Activated T-cell treated with anti-CD3 and anti-CD28 coated beads for 4 hours (primary cell): ENCODE results near the gene FNBP1.
"Not testable (repeated sequence)": the region's sequence is repeated elsewhere in the genome, so short reads cannot be mapped to it uniquely, and the experiment has no call there.

Source experiments
- DNase-seq: peaks from one replicate; pipeline ENCODE4 v3.0.0-alpha.2; 2020

The FNBP1 gene

DNA sequence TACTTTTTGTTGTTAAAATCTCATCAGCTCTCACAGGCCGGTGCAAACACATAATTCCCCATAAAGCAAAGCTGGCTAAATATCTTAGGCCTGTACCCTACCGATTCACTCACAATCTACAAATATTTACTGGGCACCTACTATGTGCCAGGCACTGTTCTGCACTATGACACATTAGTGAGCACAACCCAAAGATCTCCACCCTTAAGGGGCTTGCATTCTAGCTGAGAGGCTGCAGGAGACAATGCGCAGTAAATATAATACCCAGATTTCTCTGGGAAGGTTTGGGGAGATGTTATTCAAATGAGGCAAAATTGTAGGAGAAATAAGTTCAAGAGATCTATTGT, 53.7 kb downstream of the FNBP1 start:
- no peak for DNase-seq

DNA sequence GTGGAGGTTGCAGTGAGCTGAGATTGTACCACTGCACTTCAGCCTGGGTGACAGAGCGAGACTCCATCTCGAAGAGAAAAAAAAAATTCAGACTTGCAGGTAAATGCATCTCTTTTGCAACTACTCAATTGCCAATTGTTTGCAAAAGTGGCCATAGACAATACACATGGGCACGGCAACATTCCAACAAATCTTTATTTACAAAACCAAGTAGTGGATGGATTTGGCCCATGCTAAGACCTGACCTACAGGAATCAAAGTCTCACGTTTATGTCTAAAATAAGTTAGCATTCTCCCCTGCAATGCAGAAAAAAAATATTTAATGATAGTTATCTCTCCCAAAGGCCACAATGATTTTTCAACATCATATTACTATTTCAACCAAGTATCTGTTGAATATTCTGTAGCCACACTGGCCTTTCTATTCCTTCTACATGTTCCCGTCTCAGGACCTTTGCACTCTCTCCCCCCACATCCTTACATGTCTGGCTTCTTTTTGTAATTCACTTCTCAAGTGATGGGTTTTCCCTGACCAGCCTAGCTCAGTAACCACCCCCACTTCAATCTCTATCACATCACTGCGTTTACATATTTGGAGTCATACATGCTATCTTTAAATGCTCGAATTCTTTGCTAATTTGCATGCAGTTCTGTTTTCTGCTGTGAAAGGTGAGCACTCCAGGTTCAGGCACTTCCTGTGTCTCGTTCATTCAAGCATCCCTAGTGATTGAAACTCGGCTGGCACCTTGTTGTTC, 54.2 kb downstream of the FNBP1 start:
- DNase-seq, result no peak

DNA sequence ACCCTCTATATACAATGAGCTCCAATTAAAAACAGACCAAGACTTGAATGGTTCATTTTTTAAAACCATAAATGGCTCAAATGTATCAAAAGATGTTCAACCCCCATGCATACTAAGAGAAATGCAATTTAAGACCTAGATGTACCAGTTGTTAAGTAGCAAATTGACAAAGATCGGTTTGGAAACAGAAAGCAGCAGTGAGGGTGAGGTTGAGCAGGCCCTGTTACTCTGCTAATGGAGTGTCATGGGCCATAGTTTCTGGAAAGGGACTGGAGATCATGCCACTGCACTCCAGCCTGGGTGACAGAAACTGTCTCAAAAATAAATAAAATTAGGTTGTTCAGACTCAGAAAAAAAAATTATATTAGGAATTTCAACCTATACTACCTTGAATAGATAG, 55.0 kb downstream of the FNBP1 start:
- DNase-seq, result no peak

DNA sequence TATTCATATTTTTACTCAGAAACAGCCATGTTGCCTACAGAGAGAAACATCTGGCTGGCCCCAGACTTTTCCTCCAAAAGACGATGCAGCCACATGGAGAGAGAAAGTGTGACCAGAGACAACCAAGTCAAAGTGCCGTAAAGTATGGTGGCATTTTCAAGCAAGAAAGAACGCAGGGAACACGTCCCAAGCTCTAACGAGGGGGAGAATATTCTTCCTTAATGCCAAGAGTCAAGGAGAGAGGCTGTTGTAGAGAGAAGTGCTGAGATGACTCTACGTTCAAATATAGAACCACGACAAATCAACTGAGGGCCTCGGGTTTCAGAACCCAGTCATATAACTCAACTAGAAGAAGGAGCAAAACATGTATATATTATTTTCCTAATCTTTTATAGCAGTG, 55.9 kb downstream of the FNBP1 start:
- DNase-seq, result no peak

DNA sequence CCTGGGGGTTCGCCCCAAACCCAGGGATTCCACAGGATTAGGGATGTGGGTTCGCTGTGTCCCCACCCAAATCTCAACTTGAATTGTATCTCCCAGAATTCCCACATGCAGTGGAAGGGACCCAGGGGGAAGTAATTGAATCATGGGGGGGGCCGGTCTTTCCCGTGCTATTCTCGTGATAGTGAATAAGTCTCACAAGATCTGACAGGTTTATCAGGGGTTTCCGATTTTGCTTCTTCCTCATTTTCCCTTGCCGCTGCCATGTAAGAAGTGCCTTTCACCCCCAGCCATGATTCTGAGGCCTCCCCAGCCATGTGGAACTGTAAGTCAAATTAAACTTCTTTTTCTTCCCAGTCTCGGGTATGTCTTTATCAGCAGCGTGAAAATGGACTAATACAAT, 58.4 kb downstream of the FNBP1 start:
- not testable (repeated sequence) for DNase-seq

DNA sequence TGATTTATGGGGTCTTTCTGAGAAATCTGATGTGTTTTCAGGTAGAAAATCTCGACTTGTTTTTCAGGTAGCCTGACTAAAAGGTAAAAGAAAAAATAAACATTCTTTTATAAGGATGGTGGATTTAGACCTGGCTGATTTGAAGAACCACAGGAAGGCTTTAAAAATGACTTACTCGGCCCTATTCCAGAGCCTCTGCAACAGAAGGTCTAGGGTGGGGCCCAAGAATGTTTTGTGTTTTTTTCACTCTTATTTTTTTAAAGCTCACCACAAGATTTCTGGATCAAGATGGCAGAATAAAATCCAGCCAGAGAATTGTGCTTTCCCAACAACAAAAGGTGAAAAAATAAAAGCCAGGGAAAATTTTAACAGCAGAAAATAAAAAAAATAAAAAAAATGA, 59.1 kb downstream of the FNBP1 start:
- DNase-seq, result no peak

DNA sequence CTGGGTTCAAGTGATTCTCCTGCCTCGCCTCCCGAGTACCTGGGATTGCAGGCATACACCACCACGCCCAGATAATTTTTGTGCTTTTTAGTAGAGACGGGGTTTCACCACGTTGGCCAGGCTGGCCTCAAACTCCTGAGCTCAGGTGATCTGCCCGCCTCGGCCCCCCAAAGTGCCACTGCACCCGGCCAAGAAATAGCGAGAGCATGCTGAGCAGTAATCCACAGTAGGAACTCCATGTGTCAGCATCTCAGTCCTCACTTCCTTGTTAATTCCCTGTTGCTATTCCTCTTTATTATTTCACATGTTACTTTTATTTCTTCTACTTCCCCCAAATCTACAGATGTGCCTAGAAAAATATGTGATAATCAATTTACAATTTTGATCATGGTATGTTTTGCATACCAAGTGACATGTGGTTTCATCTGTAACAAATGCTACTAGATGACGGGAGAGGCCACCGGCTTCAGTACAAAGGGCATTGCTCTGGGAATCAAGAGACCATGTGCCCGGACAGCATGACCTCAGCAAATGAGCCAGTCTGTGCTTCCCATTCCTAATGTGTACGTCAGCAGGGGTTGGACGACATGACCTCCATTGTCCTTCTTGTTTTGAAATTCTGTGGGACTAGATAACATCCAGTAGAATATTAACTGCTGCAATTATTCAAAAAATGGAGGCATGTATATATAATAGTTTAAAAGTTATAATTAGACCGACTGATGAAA, 61.6 kb downstream of the FNBP1 start:
- DNase-seq, result no peak

DNA sequence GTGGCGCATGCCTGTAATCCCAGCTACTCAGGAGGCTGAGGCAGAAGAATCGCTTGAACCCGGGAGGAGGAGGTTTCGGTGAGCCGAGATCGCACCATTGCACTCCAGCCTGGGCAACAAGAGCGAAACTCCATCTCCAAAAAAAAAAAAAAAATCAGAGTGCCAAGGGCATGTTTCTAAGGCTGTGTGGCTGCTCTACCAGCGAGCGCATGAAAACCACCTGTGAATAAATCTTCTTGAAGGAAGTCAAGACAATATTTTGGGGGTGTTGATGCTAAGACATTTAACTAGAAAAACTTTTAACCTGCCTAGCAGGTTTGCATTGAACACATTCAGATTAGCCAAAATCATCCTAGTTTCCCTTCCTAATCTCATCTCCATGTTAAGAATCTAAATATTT, 62.8 kb downstream of the FNBP1 start:
- DNase-seq, result not testable (repeated sequence)

DNA sequence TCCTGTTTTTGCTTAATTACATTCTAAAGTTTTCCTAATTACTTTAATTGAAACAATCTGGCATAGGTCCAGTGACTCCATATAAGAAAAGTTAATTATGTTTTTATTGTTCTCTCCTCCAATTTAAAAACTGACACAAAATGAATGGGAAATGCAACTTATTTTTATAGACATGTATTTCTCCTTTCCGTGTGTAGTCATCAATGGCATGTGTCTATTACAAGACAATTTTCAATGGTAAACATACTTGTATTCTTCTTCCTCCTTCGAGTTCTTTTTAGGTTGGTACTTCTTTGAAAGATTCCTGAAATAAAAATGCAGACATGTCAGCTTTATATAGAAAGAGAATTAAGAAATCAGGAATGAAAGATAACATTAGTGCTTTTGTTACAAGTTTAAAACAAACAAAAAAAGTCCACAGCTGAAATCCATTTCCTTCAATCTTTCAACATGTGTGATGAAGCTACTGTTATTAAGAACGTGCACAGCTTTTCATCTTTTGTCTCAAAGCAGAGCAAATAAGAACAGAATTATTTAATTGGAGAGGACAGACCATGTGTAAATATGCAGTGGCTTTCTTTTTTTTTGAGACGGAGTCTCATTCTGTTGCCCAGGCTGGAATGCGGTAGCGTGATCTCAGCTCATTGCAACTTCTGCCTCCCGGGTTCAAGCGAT, 63.8 kb downstream of the FNBP1 start:
- DNase-seq, result no peak

DNA sequence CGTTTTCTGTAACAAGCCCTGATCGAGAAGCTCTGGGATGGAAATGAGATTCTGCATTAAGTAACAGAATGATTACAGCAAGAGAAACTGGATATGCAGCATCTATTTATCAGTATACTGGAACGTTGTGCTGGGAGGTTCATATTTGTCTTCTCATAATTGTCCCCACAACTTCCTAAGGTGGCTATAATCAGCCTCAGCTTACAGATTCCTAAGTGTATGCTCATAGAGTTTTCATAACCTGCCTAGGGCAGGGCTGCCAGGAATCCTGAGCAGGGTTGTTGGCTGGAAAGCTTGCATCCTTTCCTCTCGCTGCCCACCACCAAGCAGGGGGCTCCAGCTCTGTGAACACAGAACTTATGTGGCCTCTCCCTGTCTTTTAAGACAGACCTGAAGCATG, 70.2 kb downstream of the FNBP1 start:
- no peak for DNase-seq

DNA sequence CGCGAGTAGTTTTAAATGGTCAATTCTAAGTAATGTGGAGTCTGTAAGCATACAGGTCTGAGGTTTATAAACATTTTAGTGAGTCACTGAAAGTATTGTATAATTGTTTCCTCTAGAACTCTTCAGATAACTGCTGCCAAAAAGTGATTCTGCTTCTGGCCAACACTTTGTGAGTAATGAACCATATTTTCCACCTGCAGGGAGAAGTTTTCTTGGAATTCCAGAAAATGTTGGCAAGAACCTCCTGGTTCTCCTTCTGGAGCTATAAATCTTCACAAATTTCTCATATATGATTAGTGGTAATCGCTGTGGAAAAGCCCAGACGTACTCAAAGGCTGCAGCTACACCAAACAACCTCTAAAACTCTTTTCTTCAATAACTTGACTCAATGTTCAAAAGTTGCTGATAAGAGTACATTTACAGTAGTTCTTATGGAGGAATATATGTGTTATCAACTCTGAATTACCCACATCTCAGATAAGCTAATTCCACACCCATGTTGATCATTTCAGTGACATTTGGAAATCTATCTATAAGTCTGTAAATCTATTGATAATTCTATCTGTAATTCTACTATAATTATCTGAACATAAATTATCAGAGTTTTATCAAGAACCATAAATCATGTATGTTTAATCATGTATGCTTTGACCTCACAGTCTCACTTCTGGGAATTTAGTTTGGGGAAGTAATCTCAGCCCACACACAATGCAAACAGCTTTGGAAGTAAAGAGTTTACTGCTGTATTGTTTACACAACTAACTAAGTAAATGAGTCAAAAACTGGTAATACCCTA, 74.1 kb downstream of the FNBP1 start:
- DNase-seq, result no peak

DNA sequence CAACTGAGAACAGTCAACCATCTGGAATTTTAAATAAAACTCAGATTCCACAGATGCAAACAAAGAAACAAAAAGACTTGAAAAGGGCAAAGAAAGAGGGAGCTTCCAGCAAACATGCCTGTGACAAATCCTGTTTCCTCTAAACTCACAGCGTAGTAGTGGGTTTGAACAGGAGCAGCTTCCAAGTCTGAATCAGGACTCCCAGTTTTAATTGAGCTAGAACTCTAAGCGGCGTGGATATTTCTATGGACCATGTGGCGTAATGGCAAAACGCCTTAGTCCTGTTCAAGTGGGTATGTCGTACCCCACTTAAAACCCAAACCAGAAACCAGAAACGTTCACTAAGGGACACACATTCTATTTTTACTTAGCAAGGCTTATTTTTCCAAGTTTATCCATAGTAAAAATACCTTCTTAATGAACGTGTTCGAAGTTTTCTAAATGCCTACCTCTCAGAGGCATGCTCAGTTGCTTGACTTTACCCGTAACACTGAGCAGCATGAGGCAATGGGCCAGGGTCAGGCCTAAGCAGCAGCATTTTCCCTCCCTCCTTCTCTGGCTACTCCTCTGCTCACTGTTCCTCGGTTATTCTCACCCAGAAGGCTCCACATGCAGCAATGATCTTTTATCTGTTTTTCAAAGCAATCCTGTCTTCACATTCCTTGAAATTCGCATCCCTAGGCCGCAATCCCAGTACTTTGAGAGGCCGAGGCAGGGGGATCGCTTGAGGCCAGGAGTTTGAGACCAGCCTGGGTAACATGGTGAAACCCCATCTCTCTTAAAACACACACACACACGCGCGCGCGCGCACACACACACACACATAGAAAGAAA, 77.9 kb downstream of the FNBP1 start:
- no peak for DNase-seq

DNA sequence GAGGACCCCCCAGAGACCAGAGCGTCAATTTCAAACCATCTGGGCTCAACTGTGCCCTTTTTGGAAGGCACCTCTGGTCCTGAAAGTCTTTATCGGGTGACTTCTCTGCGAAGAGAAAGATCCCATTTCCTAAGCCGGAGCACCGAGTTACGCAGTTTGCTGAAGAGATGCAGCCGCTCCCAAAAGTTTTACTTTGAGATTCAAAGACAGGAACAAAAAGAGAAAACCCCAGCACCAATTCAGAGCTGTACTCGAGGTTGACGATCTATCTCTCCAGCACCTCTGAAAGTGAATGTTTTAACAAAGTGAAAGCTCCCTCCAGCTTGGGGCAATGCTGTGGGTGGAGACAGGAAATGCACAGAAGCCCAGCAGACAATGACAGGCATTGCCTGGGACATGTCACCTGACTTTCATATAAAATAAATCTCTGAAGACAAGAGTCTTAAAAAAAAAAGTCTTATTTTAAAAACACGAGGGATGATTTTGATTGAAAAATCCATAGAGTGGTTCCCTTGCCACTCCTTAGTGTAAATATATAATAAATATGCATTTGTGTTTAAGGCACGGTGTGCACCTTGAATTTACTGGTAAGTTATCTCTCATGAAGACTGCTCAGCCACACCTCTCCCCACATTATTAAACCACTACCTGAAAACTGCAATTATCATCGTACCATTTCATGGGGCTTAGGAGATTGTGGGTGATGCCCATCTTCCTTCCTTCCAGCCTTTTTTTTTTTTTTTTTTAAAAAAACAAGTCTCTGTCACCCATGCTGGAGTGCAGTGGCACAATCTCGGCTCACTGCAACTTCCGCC, 79.9 kb downstream of the FNBP1 start:
- DNase-seq, result peak; percentile 55

DNA sequence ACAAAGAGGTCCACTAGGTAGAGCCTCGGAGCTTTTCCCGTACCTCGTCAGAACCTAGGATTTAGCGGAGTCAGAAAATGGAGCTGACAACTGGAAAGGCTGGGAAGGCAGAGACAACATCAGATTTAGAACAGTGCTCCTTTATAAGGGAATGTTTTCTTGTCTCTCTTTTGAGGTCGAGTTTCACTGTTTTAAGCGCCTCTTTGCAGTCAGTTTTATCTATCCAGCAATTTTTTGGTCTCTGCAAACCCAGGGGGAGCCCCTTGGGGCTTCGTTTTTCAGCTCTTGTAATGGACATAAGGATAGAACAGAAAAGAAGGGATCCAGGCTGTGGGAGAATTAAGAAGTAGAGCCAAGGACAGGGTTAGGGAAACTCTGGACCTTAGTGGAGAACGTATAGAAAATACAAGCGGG, 80.5 kb downstream of the FNBP1 start:
- DNase-seq, result no peak

DNA sequence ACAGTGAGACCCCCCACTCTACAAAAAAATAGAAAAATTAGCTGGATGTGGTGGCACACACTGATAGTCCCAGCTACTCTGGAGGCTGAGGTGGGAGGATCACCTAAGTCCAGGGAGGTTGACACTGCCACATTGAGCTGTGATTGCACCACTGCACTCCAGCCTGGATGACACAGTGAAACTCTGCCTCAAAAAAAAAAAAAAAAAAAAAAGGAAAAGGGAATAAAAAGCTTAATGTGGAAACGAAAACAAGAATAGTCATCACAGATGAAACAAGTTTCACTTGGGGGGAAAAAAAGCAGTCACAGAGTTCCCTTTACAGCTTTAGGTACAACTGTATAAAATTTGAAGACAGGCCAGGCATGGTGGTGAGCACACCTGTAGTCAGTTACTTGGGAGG, 84.2 kb downstream of the FNBP1 start:
- no peak for DNase-seq

DNA sequence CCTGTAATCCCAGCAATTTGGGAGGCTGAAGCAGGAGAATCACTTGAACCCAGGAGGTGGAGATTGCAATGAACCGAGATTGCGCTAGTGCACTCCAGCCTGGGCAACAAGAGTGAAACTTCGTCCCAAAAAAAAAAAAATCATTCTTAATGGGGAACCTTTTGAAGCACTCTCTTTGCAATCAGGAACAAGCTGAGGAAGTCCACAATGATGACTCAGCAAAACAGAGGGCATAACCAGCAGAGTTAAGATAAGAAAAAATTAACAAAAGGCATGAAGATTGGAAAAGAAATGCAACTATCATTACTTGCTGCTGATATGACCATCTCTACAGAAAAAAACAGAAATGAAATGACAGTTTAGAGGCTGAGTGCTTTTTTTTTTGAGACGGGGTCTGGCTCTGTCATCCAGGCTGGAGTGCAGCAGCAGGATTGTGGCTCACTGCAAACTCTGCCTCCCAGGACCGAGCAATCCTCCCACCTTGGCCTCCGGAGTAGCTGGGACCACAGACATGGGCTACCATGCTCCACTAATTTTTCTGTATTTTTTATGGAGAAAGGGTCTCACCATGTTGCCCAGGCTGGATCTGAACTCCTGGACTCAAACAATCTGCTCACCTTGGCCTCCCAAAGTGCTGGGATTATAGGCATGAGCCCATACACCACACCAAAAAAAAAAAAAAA, 88.0 kb downstream of the FNBP1 start:
- DNase-seq, result no peak

DNA sequence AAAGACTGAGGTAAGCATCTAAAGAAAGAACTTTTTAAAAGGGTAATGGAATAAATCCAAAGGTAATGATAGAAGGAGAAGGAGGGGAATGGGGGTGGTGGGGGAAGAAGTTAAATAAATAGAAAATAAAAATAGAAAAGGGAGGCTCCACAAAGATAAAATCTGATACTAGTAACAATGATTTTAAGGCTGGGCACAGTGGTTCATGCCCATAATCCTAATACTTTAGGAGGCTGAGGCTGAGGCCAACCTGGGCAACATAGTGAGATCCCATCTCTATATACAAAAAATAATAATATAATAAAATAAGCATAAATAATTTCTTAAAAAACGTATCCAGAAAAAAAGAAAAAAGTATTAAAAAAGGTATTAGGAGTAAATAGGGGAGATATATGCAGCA, 89.3 kb downstream of the FNBP1 start:
- no peak for DNase-seq

DNA sequence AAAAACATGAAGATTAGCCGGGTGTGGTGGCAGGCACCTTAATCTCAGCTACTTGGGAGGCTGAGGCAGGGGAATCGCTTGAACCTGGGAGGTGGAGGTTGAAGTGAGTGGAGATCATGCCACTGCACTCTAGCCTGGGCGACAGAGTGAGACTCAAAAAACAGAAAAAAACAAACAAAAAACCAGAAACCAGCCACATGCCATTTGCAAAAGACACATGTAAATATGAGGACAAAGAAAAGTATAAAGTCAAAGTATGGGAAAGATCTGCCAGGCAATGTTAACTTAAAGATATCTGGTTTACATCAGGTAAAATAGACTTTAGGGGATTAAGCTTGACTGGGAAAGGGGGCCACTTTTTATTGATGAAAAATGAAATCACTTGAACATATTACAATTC, 90.7 kb downstream of the FNBP1 start:
- DNase-seq, result no peak

DNA sequence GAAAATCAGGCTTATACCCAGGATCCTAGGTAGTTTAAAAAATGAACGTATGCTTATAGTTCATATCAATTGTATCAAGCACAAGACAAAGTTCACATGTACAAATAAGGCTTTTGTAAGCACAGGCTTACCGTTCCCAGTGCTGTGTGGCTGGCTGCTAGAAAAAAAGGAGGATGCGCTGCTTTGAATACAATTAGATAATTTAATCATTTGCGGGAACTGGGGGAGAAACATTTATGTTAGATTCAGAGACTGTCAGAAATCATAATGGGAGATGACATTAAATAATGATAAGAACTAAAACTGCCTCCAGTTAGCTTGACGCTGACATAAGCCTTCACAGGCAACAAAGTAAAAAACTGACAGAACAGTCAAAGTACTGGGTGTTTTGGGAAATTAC, 93.2 kb downstream of the FNBP1 start:
- DNase-seq, result no peak

DNA sequence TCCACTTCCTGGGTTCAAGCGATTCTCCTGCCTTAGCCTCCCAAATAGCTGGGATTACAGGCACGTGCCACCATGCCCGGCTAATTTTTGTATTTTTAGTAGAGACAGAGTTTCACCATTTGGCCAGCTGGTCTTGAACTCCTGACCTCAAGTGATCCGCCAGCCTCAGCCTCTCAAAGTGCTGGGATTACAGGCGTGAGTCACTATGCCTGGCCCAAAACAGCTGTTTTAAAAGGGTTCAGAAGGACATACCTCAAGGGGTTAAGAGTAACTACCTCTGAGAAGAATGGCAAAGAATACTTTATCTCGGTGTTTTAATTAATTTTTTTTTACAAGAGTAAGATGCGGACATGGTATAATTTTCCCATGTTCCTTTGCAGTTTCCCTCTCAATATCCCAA, 94.4 kb downstream of the FNBP1 start:
- not testable (repeated sequence) for DNase-seq
